ENCODE measurements around the gene CCDC9B. TPM values are rescaled to one million over a fixed set of nuclear protein-coding genes. Genes with fewer than 3 reads are reported as not detected.

CCDC9B gene
- total and polyA plus RNA-seq, 3 experiments from 2014 or later = 0.08 to 0.47 (median 0.39) TPM

DNA sequence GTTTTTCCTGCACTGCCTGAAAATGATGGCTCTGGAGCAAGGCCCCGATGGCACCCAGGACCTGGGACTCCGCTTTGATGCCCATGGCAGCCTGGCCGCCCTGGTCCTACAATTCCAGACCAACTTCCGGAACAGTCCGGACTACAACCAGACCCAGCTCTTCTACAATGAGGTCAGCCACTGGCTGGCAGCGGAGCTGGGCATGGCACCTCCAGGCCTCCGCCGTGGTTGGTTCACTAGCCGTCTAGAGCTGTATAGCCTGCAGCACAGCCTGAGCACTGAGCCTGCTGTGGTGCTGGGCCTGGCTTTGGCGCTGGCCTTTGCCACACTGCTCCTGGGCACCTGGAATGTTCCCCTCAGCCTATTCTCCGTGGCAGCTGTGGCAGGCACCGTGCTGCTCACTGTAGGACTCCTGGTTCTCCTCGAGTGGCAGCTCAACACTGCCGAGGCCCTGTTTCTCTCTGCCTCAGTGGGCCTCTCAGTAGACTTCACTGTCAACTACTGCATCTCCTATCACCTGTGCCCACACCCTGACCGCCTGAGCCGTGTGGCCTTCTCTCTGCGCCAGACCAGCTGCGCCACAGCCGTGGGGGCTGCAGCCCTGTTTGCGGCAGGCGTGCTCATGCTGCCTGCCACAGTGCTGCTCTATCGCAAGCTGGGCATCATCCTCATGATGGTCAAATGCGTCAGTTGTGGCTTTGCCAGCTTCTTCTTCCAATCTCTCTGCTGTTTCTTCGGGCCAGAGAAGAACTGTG, 28.2 kb upstream of the CCDC9B start:
- Mint-ChIP-seq H3K36me3 (no peaks in the 10 kb centered on the region), H3K27ac (peak overlapping the region in 5 of 8 donors; percentile 54 to 85 (median 79))
- H3K27ac ChIP-seq (ENCODE audit: low read depth, low read length) = no peak overlapping the region

DNA sequence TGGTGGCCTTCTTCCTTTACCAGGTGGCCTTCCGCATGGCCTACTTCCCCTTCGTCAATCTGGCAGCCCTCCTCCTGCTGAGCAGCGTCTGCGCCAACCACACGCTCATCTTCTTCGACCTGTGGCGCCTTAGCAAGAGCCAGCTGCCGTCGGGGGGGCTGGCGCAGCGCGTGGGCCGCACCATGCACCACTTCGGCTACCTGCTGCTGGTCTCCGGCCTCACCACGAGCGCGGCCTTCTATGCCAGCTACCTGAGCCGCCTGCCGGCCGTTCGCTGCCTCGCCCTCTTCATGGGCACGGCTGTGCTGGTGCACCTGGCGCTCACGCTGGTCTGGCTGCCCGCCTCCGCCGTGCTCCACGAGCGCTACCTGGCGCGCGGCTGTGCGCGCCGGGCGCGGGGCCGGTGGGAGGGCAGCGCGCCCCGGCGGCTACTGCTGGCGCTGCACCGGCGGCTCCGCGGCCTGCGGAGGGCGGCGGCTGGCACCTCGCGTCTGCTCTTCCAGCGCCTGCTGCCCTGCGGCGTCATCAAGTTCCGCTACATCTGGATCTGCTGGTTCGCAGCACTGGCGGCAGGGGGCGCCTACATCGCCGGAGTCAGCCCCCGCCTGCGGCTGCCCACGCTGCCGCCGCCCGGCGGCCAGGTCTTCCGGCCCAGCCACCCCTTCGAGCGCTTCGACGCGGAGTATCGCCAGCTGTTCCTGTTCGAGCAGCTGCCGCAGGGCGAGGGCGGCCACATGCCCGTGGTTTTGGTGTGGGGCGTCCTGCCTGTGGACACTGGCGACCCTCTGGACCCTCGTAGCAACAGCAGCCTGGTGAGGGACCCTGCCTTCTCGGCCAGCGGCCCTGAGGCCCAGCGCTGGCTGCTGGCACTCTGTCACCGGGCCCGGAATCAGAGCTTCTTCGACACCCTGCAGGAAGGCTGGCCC, 27.2 kb upstream of the CCDC9B start:
- Mint-ChIP-seq H3K4me1 (peaks cover 23 to 40% (median 31%) of the 10 kb centered on the region in 3 donors), H3K4me3 (peak overlapping the region; percentile 77 to 90 (median 82)), H3K27me3 (peaks cover 0 to 1% of the 10 kb centered on the region in 2 donors), H3K36me3 (no peaks in the 10 kb centered on the region), H3K27ac (peak overlapping the region; percentile 4 to 97 (median 84)), H3K9me3 (no peaks in the 10 kb centered on the region)
- peak overlapping the region; percentile 66 for H3K4me3 ChIP-seq (ENCODE audit: low read length)
- CTCF ChIA-PET = interaction anchor here (0.6 to 3.6 kb wide), 25 partner anchors 8 to 376 kb away, joined by 3 to 41 read pairs (median 6); partner anchors contain the start of genes CCDC32, CCDC9B, INAFM2 and IVD
- no peaks in the 10 kb centered on the region for H3K9me3 ChIP-seq (ENCODE audit: low read length)
- peak; percentile 81 to 92 (median 87) for DNase-seq
- H3K27me3 ChIP-seq (ENCODE audit: insufficient read depth, low read length, poor library complexity, severe bottlenecking) = no peaks in the 10 kb centered on the region
- peaks cover 29% of the 10 kb centered on the region for H3K4me1 ChIP-seq (ENCODE audit: insufficient read depth, low read length)
- no peak overlapping the region for H3K27ac ChIP-seq (ENCODE audit: low read depth, low read length)
- POLR2A ChIA-PET = interaction anchor here (0.6 to 1.3 kb wide), 5 partner anchors 16 to 222 kb away, joined by 3 to 9 read pairs (median 4); partner anchors contain the start of gene IVD
- H3K36me3 ChIP-seq (ENCODE audit: insufficient read depth, low read length) = no peaks in the 10 kb centered on the region

More for the DNA sequence above, 28.2 kb upstream of the CCDC9B start:
- H3K36me3 ChIP-seq (ENCODE audit: insufficient read depth, low read length) = no peaks in the 10 kb centered on the region
- no peaks in the 10 kb centered on the region for H3K27me3 ChIP-seq (ENCODE audit: insufficient read depth, low read length, poor library complexity, severe bottlenecking)
- peaks cover 23 to 36% (median 31%) of the 10 kb centered on the region in 3 donors for H3K4me1 Mint-ChIP-seq
- peaks cover 29% of the 10 kb centered on the region for H3K4me1 ChIP-seq (ENCODE audit: insufficient read depth, low read length)
- ChIA-PET CTCF (interaction anchor here (0.7 to 3.6 kb wide), 25 partner anchors 7 to 375 kb away, joined by 3 to 41 read pairs (median 6); partner anchors contain the start of genes CCDC32, CCDC9B, INAFM2 and IVD), POLR2A (interaction anchor here (0.6 to 1.3 kb wide), 2 partner anchors 37 to 221 kb away, joined by 3 to 9 read pairs; partner anchors contain the start of gene IVD)
- H3K9me3 Mint-ChIP-seq = no peaks in the 10 kb centered on the region
- peak overlapping the region in 6 of 7 donors; percentile 48 to 79 (median 64) for H3K4me3 Mint-ChIP-seq
- no peak for DNase-seq
- no peaks in the 10 kb centered on the region for H3K9me3 ChIP-seq (ENCODE audit: low read length)
- peaks cover 0 to 1% of the 10 kb centered on the region in 2 donors for H3K27me3 Mint-ChIP-seq
- no peak overlapping the region for H3K4me3 ChIP-seq (ENCODE audit: low read length)

GRCh38 chr15:40367371-40367685, 26.6 kb upstream of the CCDC9B start:
- Histone ChIP-seq H3K4me3 (ENCODE audit: low read length) (peak overlapping the region; percentile 66), H3K27ac (ENCODE audit: low read depth, low read length) (no peak overlapping the region), H3K9me3 (ENCODE audit: low read length) (no peaks in the 10 kb centered on the region), H3K4me1 (ENCODE audit: insufficient read depth, low read length) (peaks cover 29% of the 10 kb centered on the region), H3K36me3 (ENCODE audit: insufficient read depth, low read length) (no peaks in the 10 kb centered on the region), H3K27me3 (ENCODE audit: insufficient read depth, low read length, poor library complexity, severe bottlenecking) (no peaks in the 10 kb centered on the region)
- peaks cover 0 to 5% (median 0%) of the 10 kb centered on the region in 3 donors for H3K36me3 Mint-ChIP-seq
- H3K27ac Mint-ChIP-seq = peak overlapping the region; percentile 73 to 97 (median 84)
- ChIA-PET CTCF (interaction anchor here (0.6 to 3.6 kb wide), 16 partner anchors 9 to 89 kb away, joined by 3 to 41 read pairs (median 8); partner anchors contain the start of genes CCDC9B, IVD and KNSTRN), POLR2A (interaction anchor here (0.8 to 1.0 kb wide), 2 partner anchors 15 to 32 kb away, joined by 3 to 9 read pairs; no protein-coding TSS in a partner anchor)
- H3K4me3 Mint-ChIP-seq = peak overlapping the region; percentile 77 to 90 (median 82)
- no peaks in the 10 kb centered on the region for H3K9me3 Mint-ChIP-seq
- peaks cover 26 to 40% (median 36%) of the 10 kb centered on the region in 3 donors for H3K4me1 Mint-ChIP-seq
- H3K27me3 Mint-ChIP-seq = peaks cover 0 to 1% of the 10 kb centered on the region in 2 donors
- no peak for DNase-seq

GRCh38 chr15:40366457-40367370, 26.0 kb upstream of the CCDC9B start:
- H3K27ac Mint-ChIP-seq = peak overlapping the region in 7 of 8 donors; percentile 73 to 97 (median 84)
- H3K27me3 ChIP-seq (ENCODE audit: insufficient read depth, low read length, poor library complexity, severe bottlenecking) = no peaks in the 10 kb centered on the region
- peaks cover 29% of the 10 kb centered on the region for H3K4me1 ChIP-seq (ENCODE audit: insufficient read depth, low read length)
- H3K36me3 Mint-ChIP-seq = peaks cover 0 to 5% (median 0%) of the 10 kb centered on the region in 3 donors
- H3K4me1 Mint-ChIP-seq = peaks cover 27 to 40% (median 38%) of the 10 kb centered on the region in 3 donors
- H3K27ac ChIP-seq (ENCODE audit: low read depth, low read length) = no peak overlapping the region
- DNase-seq = no peak
- H3K4me3 Mint-ChIP-seq = peak overlapping the region; percentile 56 to 90 (median 82)
- ChIA-PET CTCF (interaction anchor here (0.8 to 3.6 kb wide), 15 partner anchors 9 to 88 kb away, joined by 3 to 41 read pairs (median 9); partner anchors contain the start of genes CCDC9B, INAFM2, IVD and KNSTRN), POLR2A (interaction anchor here (0.5 to 1.0 kb wide), 3 partner anchors 14 to 223 kb away, joined by 3 to 9 read pairs (median 5); no protein-coding TSS in a partner anchor)
- H3K9me3 ChIP-seq (ENCODE audit: low read length) = no peaks in the 10 kb centered on the region
- H3K9me3 Mint-ChIP-seq = no peaks in the 10 kb centered on the region
- H3K27me3 Mint-ChIP-seq = peaks cover 0 to under 1% of the 10 kb centered on the region in 2 donors
- H3K4me3 ChIP-seq (ENCODE audit: low read length) = peak overlapping the region; percentile 66
- H3K36me3 ChIP-seq (ENCODE audit: insufficient read depth, low read length) = no peaks in the 10 kb centered on the region

DNA sequence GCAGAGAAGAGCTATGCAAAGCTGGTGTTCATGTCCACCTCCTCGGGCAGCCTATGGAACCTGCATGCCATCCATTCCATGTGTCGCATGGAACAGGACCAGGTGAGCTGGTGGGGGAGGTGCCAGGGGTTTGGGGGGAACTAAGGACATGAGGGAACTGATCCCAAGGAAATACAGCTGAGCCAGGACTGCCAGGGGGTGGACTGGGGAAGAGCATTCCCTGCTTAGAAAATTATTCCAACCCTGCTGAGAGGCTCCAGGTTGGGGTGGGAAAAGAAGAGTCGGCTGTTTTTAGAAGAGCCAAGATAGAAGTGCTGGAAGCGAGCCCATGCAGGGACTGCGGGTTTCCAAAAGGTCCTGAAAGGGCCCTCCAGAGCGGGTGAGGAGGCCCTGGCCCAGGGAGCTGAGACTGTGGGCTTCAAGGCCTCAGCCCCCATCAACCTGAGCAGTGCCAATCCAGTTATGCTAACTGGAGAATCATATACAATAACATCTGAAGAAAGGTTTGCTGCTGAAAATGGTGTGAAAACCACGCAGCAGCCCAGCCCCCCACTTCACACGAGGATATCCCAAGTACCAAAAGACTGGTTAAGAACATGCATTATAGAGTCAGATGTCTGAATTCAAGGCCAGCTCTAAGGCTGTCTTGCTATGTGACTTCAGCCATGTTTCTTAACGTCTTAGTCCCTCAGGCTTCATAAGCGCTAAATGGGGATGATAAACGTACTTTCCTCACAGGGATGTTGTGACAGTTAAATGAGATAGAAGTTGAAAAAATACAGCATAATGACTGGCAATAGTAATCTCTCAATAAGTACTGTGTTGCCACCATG, 25.1 kb upstream of the CCDC9B start:
- Mint-ChIP-seq H3K4me1 (peaks cover 27 to 40% (median 38%) of the 10 kb centered on the region in 3 donors), H3K9me3 (no peaks in the 10 kb centered on the region), H3K4me3 (peak overlapping the region in 4 of 7 donors; percentile 27 to 46 (median 39)), H3K27me3 (no peaks in the 10 kb centered on the region), H3K27ac (peak overlapping the region in 3 of 8 donors; percentile 27 to 60 (median 58)), H3K36me3 (peaks cover 0 to 5% (median 5%) of the 10 kb centered on the region in 3 donors)
- ChIA-PET CTCF (interaction anchor here (0.5 to 2.2 kb wide), 7 partner anchors 16 to 87 kb away, joined by 3 to 15 read pairs (median 3); partner anchors contain the start of genes INAFM2 and KNSTRN), POLR2A (no interaction called here)
- Histone ChIP-seq H3K27ac (ENCODE audit: low read depth, low read length) (no peak overlapping the region), H3K9me3 (ENCODE audit: low read length) (no peaks in the 10 kb centered on the region), H3K36me3 (ENCODE audit: insufficient read depth, low read length) (no peaks in the 10 kb centered on the region), H3K27me3 (ENCODE audit: insufficient read depth, low read length, poor library complexity, severe bottlenecking) (no peaks in the 10 kb centered on the region), H3K4me1 (ENCODE audit: insufficient read depth, low read length) (peaks cover 29% of the 10 kb centered on the region), H3K4me3 (ENCODE audit: low read length) (no peak overlapping the region)
- no peak for DNase-seq

- Histone ChIP-seq H3K4me3 (ENCODE audit: low read length) (no peak overlapping the region), H3K9me3 (ENCODE audit: low read length) (no peaks in the 10 kb centered on the region), H3K4me1 (ENCODE audit: insufficient read depth, low read length) (peaks cover 29% of the 10 kb centered on the region), H3K27me3 (ENCODE audit: insufficient read depth, low read length, poor library complexity, severe bottlenecking) (no peaks in the 10 kb centered on the region), H3K36me3 (ENCODE audit: insufficient read depth, low read length) (no peaks in the 10 kb centered on the region), H3K27ac (ENCODE audit: low read depth, low read length) (no peak overlapping the region)
- no peaks in the 10 kb centered on the region for H3K9me3 Mint-ChIP-seq
- H3K4me1 Mint-ChIP-seq = peaks cover 27 to 40% (median 38%) of the 10 kb centered on the region in 3 donors
- ChIA-PET CTCF (interaction anchor here (0.5 to 2.2 kb wide), 6 partner anchors 17 to 86 kb away, joined by 3 to 15 read pairs (median 4); partner anchors contain the start of gene KNSTRN), POLR2A (no interaction called here)
- H3K36me3 Mint-ChIP-seq = peaks cover 0 to 5% (median 5%) of the 10 kb centered on the region in 3 donors
- DNase-seq = no peak
- H3K27me3 Mint-ChIP-seq = no peaks in the 10 kb centered on the region
- H3K4me3 Mint-ChIP-seq = peak overlapping the region in 2 of 7 donors; percentile 17 to 54
- H3K27ac Mint-ChIP-seq = peak overlapping the region in 1 of 8 donors; percentile 20
Observed at GRCh38 chr15:40365016-40365415, 24.3 kb upstream of the CCDC9B start.
